Left ventricle myocardium inferior (tissue), 1 donor: ENCODE measurements around the gene GLTP. TPM values are rescaled to one million over a fixed set of nuclear protein-coding genes. Genes with fewer than 3 reads are reported as not detected.

Experiments used
- DNase-seq: peaks from one replicate; pipeline ENCODE4 v3.0.0-alpha.2; 2020
- H3K27ac ChIP-seq: fragments of 200-600 bp; replicated peaks from 2 replicates; pipeline ENCODE4 v1.8.0; 2021
- H3K27me3 ChIP-seq: fragments of 200-600 bp; 2 replicates; pipeline ENCODE4 v1.8.0; 2021; ENCODE audit warnings: low read depth
- H3K36me3 ChIP-seq: fragments of 200-600 bp; 2 replicates; pipeline ENCODE4 v1.8.0; 2021
- H3K4me1 ChIP-seq: fragments of 200-600 bp; 2 replicates; pipeline ENCODE4 v1.8.0; 2021
- H3K4me3 ChIP-seq: fragments of 200-600 bp; 2 replicates; pipeline ENCODE4 v1.8.0; 2021; ENCODE audit warnings: mild to moderate bottlenecking, moderate library complexity
- H3K9me3 ChIP-seq: fragments of 200-600 bp; replicated peaks from 2 replicates; pipeline ENCODE4 v1.8.0; 2021
- CTCF ChIP-seq: fragments of 200-600 bp; IDR thresholded peaks from 2 replicates; pipeline ENCODE4 v1.8.0; 2021; ENCODE audit warnings: antibody characterized with exemption, mild to moderate bottlenecking, borderline replicate concordance
- intact Hi-C: fragments of 100-400 bp; cut with micrococcal nuclease; formaldehyde crosslinking; loops from one replicate; pipeline ENCODE4 v1.11.0; 2022
- total RNA-seq: library from RNA; stranded (reverse); fragmentation: NEBNext Ultra II Directional; extraction: Animal tissue kit (Norgen Biotek cat#: 25700); gene quantifications from one replicate; pipeline ENCODE4 v1.2.1, GENCODE V29; 2021
- donor health status: DM: no; HTN: yes; CAD: no; lungs with severe emphysema.

Gene GLTP
- total RNA-seq, 1 donor from 2014 or later, result 20.0 TPM

GRCh38 chr12:109821968-109822367, 58.4 kb downstream of the GLTP start:
- DNase-seq, result no peak
- Histone ChIP-seq H3K27ac (no peak overlapping the region), H3K27me3 (peaks cover 18% of the 10 kb centered on the region), H3K4me1 (peaks cover 3% of the 10 kb centered on the region), H3K36me3 (no peaks in the 10 kb centered on the region), H3K4me3 (no peak overlapping the region), H3K9me3 (no peaks in the 10 kb centered on the region)
- intact Hi-C loops, result no loop called here
- TF ChIP-seq CTCF, result no peak

GRCh38 chr12:109820816-109821381, 59.4 kb downstream of the GLTP start:
- no peak for TF ChIP-seq CTCF
- Histone ChIP-seq H3K9me3 (no peaks in the 10 kb centered on the region), H3K36me3 (no peaks in the 10 kb centered on the region), H3K4me1 (peaks cover 3% of the 10 kb centered on the region), H3K27ac (no peak overlapping the region), H3K27me3 (peaks cover 26% of the 10 kb centered on the region), H3K4me3 (no peak overlapping the region)
- DNase-seq, result no peak
- intact Hi-C loops, result no loop called here

- no peak for TF ChIP-seq CTCF
- Histone ChIP-seq H3K27me3 (peaks cover 42% of the 10 kb centered on the region), H3K4me3 (no peak overlapping the region), H3K4me1 (peaks cover 3% of the 10 kb centered on the region), H3K9me3 (no peaks in the 10 kb centered on the region), H3K27ac (no peak overlapping the region), H3K36me3 (no peaks in the 10 kb centered on the region)
- DNase-seq, result no peak
- intact Hi-C loops, result no loop called here
These were observed 61.3 kb downstream of the GLTP start for GRCh38 chr12:109818905-109819500.

- H3K4me3 ChIP-seq, result no peak overlapping the region
- H3K27ac ChIP-seq, result no peak overlapping the region
- no peaks in the 10 kb centered on the region for H3K9me3 ChIP-seq
- no peak for TF ChIP-seq CTCF
- intact Hi-C loops, result no loop called here
- no peak for DNase-seq
- H3K36me3 ChIP-seq, result no peaks in the 10 kb centered on the region
- H3K27me3 ChIP-seq, result peaks cover 42% of the 10 kb centered on the region
- peaks cover 3% of the 10 kb centered on the region for H3K4me1 ChIP-seq
These were observed 62.1 kb downstream of the GLTP start for GRCh38 chr12:109818253-109818652.

GRCh38 chr12:109817627-109818231, 62.6 kb downstream of the GLTP start:
- Histone ChIP-seq H3K27me3 (peaks cover 42% of the 10 kb centered on the region), H3K27ac (no peak overlapping the region), H3K9me3 (no peaks in the 10 kb centered on the region), H3K36me3 (no peaks in the 10 kb centered on the region), H3K4me3 (no peak overlapping the region), H3K4me1 (no peaks in the 10 kb centered on the region)
- intact Hi-C loops, result no loop called here
- DNase-seq, result no peak
- TF ChIP-seq CTCF, result no peak
